DMS53 treated with DMSO at 0.1 percent for 48 hours (cell line): ENCODE results near the gene PDAP1.
A peak's percentile ranks its signal among the peaks of the same experiment; 100 is the strongest.
"Not testable (repeated sequence)": the region's sequence is repeated elsewhere in the genome, so short reads cannot be mapped to it uniquely, and the experiment has no call there.

Experiments
- DNase-seq: peaks from one replicate; lab custom pipeline; 2025; ENCODE audit not compliant: unreplicated experiment; lab: John Stamatoyannopoulos, UW

The PDAP1 gene

DNA sequence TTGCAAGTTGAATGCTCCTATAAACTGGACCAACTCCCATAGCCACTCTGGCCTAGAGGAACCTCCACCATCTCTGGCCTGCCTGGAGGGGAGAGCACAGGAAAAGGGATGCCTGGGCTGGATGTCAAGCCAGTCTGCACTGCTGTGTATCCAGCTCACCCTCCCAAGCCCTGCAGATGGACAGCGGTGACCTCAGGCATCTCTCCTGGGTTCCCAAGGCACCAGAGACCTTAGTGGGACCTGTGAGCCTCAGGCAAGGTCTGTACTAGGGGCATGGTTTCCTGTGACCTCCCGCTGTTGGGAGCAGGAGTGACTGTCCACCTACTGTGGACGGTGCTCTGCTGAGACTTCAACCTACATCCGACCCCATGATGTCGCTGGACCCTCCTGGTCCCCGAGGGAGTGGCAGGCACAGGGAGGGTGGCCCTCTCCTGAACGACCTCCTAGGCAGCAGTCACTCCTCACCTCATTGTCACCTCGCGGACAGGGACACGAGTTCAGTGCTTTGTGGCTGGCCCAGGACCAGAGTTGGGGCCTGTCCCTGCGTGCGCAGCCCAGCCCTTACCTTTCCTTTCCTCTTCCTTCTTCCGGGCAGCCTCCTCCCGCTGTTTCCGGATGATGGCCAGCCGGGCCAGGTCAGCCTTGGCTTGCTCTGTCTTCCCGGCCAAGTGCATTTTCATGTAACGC is 11.0 kb downstream of the PDAP1 start:
- no peak for DNase-seq

DNA sequence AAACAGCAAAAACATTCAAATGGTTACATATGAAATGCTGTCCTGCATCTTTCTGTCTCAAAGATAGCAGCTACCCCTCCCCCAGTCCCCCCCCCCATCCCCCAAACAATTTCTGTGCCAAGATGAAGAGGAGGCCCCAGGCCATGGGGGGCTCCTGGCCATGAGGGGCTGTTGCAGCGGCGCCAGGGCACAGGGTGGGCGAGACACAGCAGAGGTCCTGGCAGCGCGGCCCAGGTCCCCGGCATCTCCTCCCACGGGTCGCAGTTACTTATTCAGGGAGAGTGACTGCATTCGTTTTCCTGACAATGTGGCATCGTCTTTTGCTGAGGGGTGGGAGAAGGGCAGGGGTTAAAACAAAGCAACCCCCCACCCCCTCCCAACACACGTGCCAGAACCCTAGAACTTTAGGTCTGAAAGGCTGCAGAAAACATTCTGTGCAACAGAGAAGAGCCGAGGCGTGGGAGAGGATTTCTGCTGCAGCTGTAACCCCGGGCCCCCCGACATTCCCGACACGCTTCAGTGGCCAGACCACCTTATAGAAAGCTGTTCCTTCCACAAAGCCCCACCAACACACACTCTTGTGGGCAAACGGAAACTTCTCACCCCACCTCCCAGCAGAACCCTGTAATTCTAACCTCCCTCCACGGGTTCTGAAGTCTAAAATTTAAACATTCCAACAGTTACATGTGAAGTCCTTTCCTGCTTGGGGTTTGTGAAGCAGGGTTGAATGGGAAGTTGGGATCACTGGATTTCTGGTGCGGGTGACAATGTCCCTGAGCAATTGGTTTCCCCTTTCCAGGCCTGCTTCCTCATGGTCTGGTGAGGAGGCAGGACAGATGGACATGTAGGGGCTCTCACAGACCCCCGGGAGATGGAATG is 11.7 kb downstream of the PDAP1 start:
- no peak for DNase-seq

DNA sequence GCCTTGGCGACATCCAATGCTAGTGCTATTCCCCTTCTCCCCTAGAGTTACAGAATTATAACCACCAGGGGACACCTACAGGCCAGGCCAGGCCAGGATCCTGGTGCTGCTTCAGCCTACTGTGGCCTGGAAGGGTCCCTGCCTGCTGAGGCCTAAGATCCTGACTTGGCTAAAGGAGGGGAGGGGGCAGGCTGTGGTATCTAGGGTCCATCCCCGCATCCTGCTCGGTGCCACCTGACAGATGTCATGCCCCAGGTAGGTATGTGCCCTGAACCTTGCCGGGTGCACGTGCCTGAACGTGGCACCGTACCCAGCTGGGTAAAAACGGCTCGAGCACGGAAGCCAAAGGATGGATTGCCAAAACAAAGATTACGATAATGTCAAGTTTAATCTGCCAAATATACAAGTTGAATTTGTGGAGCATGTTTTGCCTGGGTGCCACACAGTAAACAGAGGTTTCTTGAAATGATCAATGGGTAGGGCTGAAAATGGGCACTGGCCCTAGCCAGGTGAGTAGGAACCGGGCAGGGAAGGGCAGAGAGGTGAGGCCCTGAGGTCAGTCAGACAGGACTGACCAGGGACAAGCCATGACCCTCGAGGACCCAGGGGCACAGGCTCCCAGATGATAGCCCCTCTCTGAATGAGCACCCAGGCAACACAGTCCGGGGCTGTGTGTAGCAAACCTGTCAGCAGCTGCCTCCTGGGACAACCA is 12.6 kb downstream of the PDAP1 start:
- DNase-seq: no peak

DNA sequence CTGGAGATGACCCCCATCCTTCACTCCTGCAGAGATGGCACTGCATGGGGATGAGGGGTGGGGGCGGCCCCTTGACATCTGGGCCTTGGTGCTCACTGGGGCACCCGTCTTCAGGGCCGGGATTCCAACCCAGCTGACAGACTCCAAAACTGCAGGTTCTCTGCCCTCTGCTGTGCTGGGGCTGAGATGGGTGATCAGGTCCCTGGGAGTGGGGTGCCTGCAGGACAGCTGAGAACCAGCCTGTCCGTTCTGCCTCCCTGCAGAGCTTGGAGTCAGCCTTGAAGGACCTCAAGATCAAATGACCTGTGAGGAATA is 14.3 kb downstream of the PDAP1 start:
- no peak for DNase-seq

DNA sequence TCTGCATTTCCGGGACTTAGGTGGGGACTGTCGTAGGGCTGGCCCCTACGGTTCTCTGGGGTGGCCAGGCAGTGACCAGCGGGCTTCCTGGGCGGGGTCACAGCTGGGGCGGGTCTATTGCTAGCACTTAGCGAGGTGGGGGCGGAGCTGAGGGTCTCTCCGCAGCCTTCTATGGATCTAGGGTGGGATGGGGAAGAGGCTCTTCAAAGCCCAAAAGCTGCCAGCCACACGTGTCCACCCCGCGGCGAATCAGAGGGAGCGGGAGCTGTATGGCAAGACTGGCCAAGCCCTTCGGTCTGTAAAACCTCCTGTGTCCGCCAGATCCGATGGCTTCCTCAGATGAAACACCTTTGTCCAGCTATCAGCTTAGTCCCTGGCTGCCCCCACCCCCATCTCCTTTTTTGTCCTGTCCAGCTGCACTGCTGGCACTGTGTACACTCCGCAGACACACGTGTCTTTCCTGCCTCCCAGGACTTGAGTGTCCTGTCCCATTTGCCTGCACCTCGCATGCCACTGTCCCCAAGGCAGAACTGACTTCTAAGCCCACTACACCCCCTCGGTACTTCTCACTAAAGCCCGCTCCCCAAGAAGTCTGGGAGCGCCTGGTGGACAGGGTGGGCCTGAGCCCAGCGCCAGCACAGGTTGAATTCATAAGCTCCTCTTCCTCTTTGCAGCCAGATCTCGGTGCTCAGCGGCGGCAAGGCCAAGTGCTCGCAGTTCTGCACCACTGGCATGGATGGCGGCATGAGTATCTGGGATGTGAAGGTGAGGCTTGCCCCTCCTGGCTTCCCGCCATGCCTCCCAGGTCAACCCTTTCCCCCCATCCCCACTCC is 14.8 kb downstream of the PDAP1 start:
- DNase-seq: peak; percentile 51

DNA sequence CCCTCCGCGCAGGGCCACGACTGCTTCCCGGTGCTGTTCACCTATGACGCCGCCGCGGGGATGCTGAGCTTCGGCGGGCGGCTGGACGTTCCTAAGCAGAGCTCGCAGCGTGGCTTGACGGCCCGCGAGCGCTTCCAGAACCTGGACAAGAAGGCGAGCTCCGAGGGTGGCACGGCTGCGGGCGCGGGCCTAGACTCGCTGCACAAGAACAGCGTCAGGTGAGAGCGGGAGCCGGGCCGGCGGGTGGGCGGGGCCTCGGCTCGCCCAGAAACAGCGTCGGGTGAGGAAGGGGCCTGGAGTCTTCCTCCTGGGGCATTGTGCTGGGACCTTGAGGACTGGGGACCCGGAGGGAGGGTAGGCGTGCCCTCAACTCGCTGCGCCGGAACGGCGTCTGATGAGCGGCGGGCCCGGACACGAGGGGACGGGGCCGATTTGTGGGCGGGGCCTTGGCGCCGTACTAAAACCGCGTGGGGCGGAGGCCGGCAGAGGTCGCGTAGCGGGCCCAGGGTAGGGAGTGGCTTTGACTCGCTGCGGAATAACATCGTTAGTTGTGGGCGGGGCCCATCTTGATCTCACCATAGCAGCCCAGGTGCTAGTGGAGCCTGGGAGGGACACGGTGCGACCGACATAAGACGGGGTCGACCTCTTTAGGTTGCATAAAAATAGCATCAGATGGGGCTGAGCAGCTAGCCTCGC is 15.6 kb downstream of the PDAP1 start:
- peak; percentile 94 for DNase-seq

DNA sequence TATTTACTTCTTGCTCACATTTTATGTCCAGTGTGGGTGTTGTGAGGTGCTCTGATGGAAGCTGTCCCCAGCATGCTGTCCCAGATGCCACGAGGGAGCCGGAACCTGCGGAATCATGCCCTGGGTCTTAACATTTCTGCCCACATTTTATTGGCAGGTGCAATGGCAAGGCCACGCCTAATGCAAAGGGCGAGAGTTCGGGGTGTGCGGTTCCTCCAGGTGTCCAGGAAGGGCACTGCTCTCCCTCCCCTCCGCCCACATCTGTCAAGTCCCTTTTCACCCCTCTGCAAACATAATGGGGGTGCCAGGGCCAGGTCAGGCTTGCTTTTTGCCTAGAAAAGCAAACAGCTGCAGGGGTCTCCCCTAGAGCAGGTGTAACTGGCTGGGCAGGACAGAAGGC is 16.4 kb downstream of the PDAP1 start:
- DNase-seq: peak; percentile 23

DNA sequence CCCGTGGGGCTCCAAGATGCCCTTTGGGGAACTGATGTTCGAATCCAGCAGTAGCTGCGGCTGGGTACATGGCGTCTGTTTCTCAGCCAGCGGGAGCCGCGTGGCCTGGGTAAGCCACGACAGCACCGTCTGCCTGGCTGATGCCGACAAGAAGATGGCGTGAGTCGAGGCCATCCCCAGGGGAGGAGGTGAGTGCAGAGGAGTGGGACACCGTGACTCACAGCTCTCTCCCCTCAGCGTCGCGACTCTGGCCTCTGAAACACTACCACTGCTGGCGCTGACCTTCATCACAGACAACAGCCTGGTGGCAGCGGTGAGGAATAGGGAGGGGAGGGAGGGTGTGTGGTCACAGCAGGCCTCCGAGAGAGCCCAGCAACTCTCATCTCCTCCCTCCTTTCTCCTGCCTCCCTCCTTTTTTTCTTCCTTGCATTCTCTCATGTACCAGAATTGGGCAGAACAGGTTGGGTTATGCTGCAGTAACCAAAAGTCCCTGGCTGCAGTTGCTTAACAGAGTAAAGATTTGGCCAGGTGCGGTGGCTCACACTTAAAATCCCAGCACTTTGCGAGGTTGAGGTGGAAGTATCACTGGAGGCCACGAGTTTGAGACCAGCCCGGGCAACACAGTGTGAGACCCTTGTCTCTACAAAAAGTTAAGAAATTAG is 17.3 kb downstream of the PDAP1 start:
- no peak for DNase-seq

DNA sequence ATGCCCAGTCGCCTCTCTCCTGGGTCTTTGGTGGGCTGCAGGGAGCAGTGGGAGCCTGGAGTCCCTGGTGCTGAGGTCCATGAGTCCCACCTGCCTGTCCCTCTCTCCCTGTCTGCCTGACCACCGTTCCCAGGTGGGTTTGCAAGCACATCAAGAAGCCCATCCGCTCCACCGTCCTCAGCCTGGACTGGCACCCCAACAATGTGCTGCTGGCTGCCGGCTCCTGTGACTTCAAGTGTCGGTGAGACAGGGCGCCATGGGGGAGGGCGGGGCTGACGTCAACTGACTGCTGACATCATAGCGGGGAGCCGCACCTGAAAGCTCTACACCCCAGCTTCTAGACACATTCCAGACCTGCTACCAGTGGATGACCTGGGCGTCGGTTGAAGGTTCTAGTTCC is 18.6 kb downstream of the PDAP1 start:
- no peak for DNase-seq

DNA sequence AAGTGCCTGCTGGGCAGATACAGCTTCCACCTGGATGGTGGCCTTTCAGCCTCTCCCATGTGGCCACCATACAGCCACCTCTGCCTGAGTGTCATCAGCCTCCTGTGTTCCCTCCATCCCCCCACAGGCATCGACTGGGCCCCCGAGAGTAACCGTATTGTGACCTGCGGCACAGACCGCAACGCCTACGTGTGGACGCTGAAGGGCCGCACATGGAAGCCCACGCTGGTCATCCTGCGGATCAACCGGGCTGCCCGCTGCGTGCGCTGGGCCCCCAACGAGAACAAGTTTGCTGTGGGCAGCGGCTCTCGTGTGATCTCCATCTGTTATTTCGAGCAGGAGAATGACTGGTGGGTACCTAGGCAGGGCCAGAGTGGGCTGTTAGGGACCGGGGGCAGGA is 20.5 kb downstream of the PDAP1 start:
- DNase-seq: no peak

DNA sequence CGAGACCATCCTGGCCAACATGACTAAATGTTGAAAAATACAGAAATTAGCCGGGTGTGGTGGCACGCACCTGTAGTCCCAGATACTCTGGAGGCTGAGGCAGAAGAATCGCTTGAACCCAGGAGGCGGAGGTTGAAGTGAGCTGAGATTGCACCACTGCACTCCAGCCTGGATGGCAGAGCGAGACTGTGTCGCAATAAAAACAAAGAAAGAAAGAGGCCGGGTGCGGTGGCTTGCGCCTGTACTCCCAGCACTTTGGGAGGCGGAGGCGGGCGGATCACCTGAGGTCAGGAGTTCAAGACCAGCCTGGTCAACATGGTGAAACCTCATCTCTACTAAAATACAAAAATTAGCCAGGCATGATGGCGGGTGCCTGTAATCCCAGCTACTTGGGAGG is 21.2 kb downstream of the PDAP1 start:
- DNase-seq: not testable (repeated sequence)

DNA sequence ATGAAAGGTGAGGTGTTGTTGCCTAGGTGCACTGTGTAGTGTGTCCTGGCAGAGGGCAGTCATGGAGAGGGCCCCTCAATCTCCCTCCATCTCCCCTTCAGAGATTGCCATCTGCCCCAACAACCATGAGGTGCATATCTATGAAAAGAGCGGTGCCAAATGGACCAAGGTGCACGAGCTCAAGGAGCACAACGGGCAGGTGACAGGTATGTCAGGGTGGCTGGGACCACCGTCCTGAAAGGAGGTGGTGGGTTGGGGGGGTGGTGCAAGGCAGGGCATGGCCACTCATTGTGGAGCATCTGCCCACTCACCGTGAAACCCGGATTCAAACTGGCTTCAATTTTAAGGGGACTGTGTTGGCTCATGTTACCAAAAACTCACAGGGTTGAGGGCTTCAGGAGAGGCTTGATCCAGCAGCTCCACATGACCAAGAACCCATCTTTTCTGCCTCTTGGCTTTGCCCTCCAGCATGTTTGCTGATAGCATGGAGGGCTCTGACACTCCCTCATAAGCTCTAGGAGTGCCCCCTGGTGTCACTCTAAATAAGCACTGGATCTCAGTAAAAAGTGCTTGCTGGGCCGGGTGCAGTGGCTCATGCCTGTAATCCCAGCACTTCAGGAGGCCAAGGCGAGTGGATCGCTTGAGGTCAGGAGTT is 21.7 kb downstream of the PDAP1 start:
- DNase-seq: no peak

DNA sequence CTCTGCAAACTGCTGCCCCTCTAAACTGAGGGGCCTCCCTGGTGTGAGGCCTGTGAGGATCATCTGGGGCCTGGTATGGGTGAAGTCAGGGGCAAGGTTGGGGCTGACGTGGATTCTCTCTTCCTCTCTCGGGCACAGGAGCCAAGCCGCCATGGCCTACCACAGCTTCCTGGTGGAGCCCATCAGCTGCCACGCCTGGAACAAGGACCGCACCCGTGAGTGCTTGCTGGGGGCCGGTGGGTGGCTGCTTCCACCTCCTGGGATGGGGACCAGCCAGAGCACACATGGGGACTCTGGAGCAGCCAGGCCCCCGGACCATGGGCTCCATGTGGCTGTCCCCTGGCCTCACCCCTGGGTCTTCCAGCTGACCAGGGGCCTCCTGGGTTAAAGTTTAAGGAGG is 22.8 kb downstream of the PDAP1 start:
- no peak for DNase-seq

DNA sequence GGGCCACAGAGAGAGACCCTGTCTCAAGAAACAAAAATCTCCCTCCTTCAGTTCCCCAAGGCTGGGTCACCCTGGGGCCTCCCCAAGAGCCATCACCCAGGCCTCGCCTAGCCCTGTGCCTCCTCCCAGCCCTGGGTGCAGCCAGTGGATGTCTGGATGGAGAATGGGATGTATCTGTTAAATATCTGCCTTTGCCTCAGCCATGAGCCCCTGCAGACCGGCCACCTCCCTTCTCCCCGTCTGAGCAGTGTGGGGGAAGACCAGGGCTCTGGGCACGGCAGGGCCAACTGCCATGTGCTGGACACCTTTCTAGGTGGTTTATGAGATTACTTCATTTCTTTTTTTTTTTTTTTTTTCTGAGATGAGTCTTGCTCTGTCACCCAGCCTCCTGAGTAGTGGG is 23.9 kb downstream of the PDAP1 start:
- no peak for DNase-seq

DNA sequence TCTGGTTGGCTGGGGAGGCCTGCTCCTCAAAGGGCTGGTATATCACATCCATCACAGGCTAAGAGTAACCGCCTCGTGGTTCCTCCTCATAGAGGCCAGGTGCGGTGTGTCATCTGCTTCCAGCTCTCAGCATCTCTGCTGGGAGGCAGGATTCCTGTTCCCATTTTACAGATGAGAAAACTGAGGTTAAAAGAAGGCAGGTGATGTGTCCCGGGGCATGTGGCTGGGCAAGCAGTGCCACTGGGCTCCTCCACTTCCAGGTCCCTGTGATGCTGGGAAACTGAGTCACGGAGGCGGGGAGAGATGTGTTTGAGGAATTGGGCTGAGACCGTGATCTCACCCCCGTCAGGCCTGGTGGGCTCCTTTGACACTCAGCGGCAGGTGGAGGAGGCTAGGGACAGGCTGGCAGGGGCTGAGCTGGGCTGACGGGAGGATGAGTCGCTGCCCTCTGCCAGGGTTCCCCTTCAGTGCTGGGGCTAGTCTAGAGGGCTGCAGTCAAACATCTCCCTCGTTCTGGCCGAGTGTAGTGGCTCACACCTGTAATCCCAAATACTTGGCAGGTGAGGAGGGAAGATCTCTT is 24.5 kb downstream of the PDAP1 start:
- no peak for DNase-seq

DNA sequence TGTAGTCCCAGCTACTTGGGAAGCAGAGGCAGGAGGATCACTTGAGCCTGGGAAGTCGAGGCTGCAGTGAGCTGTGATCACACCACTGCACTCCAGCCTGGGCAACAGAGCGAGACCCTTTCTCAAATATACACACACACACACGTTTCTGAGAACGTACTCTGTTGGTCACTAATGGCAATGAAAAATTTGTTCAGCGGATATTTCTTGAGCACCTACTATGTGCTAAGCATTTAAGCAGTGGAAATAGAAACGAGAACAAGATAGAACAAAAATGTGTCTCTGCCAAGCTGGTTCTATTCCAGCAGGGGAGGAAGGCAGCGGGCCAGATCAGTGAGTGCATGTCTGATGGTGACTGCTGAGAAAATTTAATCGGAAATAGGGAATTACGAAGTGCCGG is 25.2 kb downstream of the PDAP1 start:
- DNase-seq: no peak

DNA sequence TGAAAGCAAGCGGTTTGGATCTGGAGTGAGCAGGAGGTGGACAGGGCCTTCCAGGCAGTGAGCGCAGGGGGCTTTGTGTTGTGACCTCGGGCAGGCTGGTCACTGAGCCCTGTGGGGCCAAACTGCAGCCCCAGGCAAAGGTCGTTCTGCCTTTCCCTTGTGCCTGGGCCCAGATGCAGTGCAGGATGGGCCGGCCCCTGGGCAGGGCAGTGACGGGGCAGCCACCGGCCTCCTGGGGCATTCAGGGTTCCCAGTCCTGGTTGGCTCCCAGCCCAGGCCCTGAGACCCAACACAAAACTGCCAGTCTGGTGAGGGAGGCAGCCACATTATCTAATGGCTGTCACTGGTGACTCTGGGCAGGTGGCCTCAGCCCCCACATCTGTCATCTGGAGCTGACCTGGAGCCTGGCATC is 26.7 kb downstream of the PDAP1 start:
- DNase-seq: no peak

DNA sequence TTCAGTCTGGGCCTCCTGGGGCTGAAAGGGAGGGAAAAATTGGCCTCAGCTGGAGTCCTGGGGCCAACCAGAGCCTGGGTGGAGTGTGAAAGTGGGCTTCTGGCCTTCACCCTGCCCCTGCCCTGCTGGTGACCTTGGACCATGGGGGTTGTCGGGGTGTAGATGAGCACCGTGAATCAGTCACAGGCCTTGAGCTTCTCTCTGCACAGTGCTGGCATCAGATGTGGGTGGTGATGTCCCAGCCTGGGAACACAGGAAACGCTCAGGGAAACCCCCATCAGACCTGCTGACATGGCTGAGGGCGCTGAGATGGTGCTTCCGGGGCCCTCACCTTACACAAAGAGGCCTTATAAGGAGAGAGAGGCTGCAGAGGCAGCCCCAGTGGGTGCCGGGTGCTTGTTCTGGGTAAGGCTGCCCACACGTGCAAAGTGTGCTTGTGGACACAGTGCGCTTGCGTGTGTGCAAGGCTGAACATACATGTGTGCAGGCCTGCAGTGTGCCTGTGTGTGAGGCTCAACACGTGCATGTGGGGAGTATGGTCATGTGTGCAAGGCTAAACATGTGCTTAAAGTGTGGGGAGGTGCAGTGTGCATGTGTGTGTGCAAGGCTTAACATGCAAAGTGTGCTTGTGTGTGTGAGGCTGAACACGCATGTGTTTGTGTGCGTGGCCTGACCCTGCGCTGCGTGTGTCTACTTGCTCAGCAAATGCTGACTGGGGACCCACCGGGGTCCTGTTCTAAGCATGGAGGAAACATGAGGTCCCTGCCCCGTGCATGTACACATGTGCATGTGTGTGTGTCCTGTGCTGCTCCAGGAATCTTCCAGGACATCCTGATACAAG is 27.4 kb downstream of the PDAP1 start:
- no peak for DNase-seq
